Globus pallidus (tissue), 1 donor: Measurements from ENCODE around the gene AGBL4.

Experiments
- DNase-seq: peaks from one replicate; pipeline ENCODE4 v3.0.0-alpha.2; 2015; ENCODE audit warnings: low spot score

AGBL4 gene

GRCh38 chr1:48940962-48941732 is 1082.6 kb downstream of the AGBL4 start:
- no peak for DNase-seq

- no peak for DNase-seq
These were observed 1083.4 kb downstream of the AGBL4 start for GRCh38 chr1:48940354-48940753.

GRCh38 chr1:48939828-48940227 is 1083.9 kb downstream of the AGBL4 start:
- DNase-seq = no peak

DNA sequence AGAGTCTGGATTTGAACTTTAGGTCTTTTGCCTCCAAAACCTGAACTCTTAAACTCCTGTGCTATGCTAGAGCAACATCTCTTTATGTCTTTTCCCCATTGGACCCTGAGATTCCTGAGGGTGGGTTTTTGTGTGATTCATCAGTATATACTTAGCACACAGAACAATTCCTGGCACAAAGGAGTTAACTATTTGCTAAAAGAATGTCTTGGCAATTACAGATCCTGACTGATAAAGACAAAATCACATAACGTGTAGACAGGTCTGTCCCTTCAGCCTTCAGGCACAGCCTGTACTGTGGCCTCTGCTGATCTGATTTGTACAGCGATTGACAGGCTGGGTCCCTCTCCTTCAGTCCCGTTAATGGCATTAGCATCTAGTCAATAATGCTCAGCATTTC is 1084.7 kb downstream of the AGBL4 start:
- DNase-seq = no peak

DNA sequence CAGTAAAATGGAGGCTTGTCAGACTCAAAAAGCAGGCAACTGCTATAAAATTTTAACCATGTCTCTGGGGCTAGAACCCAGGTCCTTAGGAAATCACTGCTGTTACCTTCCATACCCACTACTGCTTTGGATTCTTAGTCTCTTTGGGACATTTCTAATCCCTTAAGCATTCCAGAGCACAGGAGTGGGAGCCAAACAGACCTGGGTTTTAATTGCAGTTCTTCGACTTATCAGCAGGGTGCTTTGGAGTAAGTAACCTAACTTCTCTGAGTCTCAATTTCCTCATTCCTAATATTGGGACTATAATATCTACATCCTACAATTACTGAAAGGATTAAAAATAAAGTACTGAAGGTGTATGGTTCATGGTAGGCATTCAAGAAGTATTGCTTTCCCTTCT is 1086.0 kb downstream of the AGBL4 start:
- DNase-seq = no peak

DNA sequence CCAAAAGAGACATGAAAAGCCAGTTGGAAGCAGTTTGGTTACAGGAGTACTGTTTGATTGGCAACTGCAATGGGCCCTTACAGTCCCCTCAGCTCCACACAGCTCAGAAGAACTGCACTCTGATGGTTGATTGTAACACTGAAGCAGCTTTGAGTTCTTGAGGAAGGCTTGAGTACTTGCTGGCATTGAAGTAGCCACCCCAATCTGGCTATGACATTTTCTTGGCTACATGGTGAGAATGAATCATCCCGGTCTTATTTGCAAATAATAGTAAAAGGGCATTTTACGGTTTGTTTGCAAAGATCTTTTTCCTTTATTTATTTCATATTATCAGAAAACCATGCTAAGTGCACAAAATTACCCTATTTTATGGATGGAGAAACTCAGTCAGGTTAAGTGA is 1087.3 kb downstream of the AGBL4 start:
- DNase-seq = no peak

GRCh38 chr1:48932366-48932765 is 1091.4 kb downstream of the AGBL4 start:
- no peak for DNase-seq

GRCh38 chr1:48931506-48932192 is 1092.1 kb downstream of the AGBL4 start:
- DNase-seq = no peak

DNA sequence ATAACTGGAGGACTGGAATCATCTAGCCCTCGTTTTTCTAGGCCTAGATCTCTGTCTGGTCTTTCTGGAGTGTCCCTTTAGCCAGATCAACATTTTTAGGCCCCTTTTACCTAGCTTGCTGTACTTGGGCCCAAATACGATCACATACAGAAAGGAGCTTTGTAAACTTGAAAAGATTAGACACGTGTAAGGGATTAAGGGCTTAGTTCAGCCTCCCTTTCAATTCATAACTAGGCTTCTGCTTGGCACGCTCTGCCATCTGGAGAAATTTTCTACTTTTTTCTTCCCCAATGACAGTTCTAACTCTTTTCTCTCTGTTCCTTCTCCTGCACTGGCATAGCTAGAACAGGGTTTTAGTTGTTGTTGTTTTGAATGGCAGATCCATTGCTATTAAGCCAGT is 1093.7 kb downstream of the AGBL4 start:
- no peak for DNase-seq

- no peak for DNase-seq
These were observed 1099.7 kb downstream of the AGBL4 start for GRCh38 chr1:48924099-48924498.

GRCh38 chr1:48923116-48923515 is 1100.6 kb downstream of the AGBL4 start:
- no peak for DNase-seq

- DNase-seq = no peak
These were observed 1102.9 kb downstream of the AGBL4 start for GRCh38 chr1:48920851-48921250.

GRCh38 chr1:48917901-48918603 is 1105.7 kb downstream of the AGBL4 start:
- DNase-seq = no peak

- no peak for DNase-seq
These were observed 1106.7 kb downstream of the AGBL4 start for GRCh38 chr1:48917070-48917454.

DNA sequence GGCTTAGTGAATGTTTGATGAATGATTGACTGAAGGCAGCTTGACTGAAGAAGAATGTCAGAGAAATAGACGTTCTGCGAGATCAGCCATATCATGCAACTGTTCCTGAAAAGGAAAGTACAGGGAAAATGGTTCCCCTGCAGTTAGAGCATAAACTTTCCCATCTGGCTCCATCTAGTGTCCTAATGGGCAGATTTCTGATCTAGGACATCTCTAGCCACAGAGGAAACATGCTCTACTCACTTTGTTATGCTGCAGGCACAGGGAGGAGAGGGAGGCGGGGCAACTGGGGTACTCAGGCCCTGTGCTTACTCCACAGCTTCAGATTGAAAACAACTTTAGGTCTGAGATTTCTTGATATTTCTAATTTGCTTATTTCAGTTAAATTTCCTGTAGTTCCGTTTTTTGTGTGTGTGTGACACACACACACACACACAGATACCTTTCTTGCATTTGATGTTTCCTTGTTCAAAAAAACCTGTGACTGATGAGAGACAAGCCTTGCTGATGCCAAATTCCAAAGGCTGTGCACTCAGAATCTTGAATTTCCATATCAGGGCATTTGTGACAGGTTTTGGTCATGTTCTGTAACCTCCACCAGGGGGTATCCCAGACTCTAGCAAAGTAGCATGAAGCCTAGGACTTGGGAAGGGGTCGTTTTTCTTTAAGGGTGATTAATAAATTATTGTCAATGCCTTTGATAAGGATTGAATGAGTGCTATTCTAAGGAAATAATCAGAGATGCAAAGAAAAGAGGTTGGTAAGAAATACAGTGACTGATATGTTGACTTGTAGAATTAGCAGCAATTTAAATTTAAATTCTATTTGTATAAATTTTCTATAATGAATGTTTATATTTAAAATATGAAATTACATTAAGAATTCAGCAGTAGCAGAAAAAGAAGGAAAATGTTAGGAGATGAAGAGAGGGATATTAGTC is 1107.4 kb downstream of the AGBL4 start:
- peak; percentile 31 for DNase-seq

GRCh38 chr1:48908606-48909005 is 1115.1 kb downstream of the AGBL4 start:
- no peak for DNase-seq

DNA sequence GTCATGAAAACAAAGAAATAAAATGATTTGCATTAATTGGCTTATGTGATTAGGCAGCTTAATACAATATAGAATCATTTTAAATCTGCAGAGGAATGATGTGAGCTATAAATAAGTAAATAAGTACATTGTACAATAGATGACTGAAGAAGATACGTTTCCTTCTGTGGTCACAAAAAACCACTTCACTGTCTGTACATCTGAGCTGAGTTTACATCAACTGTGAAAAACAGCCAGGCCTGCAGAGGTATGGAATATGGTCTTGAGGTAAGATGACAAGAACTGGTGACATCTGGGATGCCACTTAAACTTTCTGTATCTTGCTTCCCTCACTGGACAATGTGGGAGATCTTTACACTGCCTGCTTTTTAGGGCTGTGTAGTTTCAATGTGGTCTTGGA is 1117.0 kb downstream of the AGBL4 start:
- no peak for DNase-seq

DNA sequence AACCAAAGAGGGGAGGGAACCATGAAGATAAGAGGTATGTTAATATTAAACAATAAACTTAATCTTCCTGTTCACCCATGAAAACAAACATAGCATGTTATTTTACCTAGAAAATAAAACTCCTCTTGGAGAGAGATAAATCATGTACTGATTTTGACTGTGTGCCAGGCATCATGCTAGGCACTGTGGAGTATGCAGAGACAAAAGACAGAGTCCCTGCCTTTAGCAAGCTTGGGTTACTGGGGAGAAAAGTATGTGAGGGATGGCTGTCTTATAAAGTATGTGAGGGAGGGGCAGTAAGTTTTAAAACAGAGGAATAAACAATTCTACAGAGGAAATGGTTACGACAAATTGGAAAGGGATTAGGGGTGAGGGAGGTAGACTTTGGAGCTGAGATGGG is 1117.6 kb downstream of the AGBL4 start:
- no peak for DNase-seq

- DNase-seq = no peak
These were observed 1120.5 kb downstream of the AGBL4 start for GRCh38 chr1:48903291-48903690.

DNA sequence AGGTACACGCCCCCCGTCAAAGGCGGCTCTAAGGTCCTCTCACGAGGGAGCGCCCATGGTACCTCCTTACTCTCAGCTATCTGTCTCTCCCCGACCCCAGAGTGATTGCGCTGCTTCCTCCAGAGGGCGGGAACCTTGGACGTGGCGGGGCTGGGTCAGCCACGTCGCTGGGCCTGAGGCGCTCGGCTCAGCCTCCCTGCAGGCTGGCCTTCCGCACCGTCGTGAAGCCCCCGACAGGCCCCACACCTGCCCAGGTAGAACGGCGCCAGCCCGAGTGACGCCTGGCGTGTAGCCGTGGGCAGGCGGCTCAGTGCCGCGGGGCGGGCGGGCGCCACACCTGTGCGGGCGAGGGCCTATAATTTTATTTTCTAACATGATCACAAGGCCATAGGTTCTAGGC is 1124.9 kb downstream of the AGBL4 start:
- DNase-seq = no peak

GRCh38 chr1:48889615-48890014 is 1134.1 kb downstream of the AGBL4 start:
- no peak for DNase-seq

- DNase-seq = no peak
These were observed 1134.7 kb downstream of the AGBL4 start for GRCh38 chr1:48889082-48889481.
